Lower leg skin (tissue), 4 donors: ENCODE measurements around the gene SMIM8. TPM values are rescaled to one million over a fixed set of nuclear protein-coding genes. Genes with fewer than 3 reads are reported as not detected.

Experiments used
- DNase-seq, 2 donors: peaks; one replicate each; pipeline ENCODE4 v3.0.0-alpha.2; 2019; ENCODE audit warnings: low spot score in 2 of 2
- H3K4me3 ChIP-seq: fragments of 200-600 bp; sonication (generic); 2 replicates; pipeline ENCODE4 v1.5.1; 2017; ENCODE audit warnings: mild to moderate bottlenecking, low read depth; ENCODE audit not compliant: poor library complexity, severe bottlenecking
- POLR2A ChIP-seq, 2 donors: fragments of 450-650 bp; IDR thresholded peaks; one replicate each; pipeline ENCODE4 v1.6.1; 2016 to 2017; ENCODE audit warnings: antibody characterized with exemption in 2 of 2, mild to moderate bottlenecking in 1 of 2, moderate library complexity in 1 of 2
- WGBS, 2 donors: methylation state at CpG; one replicate each; pipeline ENCODE4 v1.1.5; 2018; 5-methylcytosine and 5-hydroxymethylcytosine counted together
- intact Hi-C: fragments of 100-400 bp; cut with DNase I; formaldehyde crosslinking; loops from one replicate; pipeline ENCODE4 v1.15.0; 2023; ENCODE audit warnings: low total_unique reads
- total RNA-seq, 4 donors: library from RNA; depleted of rRNA; stranded (reverse); fragments of >200 nt; gene quantifications; one replicate each; pipeline ENCODE4 v1.1.0, GENCODE V29; 2016
- TF ChIP-seq, protein P1 (sequence below), 3 donors: fragments of 450-650 bp; IDR thresholded peaks; one replicate each; pipeline ENCODE4 v1.5.1; 2016; ENCODE audit warnings: antibody characterized with exemption in 3 of 3, mild to moderate bottlenecking in 3 of 3, moderate library complexity in 2 of 3

Gene SMIM8
- total RNA-seq, 4 donors from 2014 or later = 3.1 to 6.2 (median 4.5) TPM

DNA sequence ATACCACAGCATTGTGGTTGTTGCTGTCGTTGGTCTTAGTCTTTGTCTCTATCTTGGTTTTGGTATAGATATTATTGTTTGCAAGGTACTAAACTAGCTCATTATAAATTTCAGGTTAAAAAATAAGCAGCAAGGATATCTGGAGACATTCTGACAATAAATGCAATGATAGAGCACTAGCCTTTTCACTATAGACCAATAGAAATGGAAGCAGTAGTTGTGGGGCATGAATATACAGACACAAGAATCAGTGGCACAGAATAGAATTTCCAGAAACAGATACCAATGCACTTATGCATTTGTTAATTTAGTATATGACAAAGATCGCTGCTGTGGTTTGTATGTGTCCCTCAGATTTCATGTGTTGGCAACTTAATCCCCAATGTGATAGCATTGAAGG, 54.3 kb downstream of the SMIM8 start:
- DNase-seq = no peak
- H3K4me3 ChIP-seq = no peak overlapping the region
- intact Hi-C loops = no loop called here
- TF ChIP-seq, protein P1, sequence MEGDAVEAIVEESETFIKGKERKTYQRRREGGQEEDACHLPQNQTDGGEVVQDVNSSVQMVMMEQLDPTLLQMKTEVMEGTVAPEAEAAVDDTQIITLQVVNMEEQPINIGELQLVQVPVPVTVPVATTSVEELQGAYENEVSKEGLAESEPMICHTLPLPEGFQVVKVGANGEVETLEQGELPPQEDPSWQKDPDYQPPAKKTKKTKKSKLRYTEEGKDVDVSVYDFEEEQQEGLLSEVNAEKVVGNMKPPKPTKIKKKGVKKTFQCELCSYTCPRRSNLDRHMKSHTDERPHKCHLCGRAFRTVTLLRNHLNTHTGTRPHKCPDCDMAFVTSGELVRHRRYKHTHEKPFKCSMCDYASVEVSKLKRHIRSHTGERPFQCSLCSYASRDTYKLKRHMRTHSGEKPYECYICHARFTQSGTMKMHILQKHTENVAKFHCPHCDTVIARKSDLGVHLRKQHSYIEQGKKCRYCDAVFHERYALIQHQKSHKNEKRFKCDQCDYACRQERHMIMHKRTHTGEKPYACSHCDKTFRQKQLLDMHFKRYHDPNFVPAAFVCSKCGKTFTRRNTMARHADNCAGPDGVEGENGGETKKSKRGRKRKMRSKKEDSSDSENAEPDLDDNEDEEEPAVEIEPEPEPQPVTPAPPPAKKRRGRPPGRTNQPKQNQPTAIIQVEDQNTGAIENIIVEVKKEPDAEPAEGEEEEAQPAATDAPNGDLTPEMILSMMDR (IDR thresholded peaks at IDR 0.05) = no peak
- WGBS, 2 donors = 96 to 100% methylated on average over 2 of the region's 2 CpGs

DNA sequence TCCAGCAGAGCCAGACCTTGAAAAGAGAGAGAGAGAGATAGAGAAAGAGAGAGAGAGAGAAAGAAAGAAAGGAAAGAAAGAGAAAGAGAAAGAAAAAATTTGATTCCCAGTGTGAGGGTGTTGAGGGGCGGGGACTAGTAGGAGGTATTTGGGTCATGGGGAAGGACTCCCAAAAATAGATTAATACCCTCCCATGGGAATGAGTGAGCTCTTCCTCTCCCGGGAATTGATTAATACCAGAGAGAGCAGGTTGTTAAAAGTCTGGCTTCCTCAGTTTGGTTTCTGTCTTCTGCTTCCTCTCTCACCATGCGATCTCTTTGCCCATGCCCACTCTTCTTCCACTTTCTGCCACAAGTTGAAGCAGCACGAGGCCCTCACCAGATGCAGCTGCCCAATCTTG, 56.6 kb downstream of the SMIM8 start:
- DNase-seq = no peak
- no peak overlapping the region for H3K4me3 ChIP-seq
- TF ChIP-seq, protein P1 (IDR thresholded peaks at IDR 0.05) = no peak
- TF ChIP-seq POLR2A (IDR thresholded peaks at IDR 0.05) = no peak
- intact Hi-C loops = no loop called here
- WGBS, 2 donors = 68 to 74% methylated on average over 4 of the region's 4 CpGs

DNA sequence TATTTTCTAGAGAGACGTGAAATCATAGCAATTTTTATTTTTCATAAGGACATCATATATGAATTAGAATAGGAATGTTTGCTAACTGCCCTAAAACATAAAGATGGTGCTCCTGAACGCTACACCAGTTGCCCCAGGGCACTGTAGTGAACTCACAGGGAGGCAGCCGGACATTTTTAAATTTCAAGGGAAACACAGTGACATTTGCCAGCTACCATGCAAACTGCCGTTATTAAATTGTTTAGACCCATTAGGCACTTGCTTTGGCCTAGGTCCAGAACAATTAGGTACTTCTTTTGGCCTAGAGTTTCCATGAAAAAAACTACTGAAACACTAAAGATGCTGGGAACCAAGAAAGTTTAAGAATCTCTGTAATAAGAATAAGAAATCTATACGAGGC, 60.5 kb downstream of the SMIM8 start:
- intact Hi-C loops = no loop called here
- 73 to 81% methylated on average over 5 of the region's 5 CpGs for WGBS, 2 donors
- no peak overlapping the region for H3K4me3 ChIP-seq
- TF ChIP-seq, protein P1 (IDR thresholded peaks at IDR 0.05) = no peak
- no peak for DNase-seq

DNA sequence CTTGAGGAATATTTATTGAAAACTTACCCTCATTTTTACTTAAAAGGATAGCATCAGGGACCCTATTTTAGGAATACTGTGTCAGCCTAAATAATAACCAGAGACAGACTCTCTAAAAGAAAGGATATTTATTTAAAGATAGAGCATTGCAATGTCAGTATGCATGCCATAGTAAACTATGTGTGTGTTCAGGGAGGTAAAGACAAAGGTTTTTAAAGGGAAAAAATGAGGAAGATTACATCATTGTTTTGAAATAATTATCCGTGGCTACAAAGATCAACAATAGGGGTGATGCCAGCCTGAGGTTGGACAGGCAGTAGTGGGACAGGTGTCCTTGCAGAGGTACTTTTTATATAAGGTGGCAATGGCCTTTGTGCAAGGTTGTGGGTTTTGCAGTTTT, 61.6 kb downstream of the SMIM8 start:
- no peak for DNase-seq
- 50 to 55% methylated on average over 1 of the region's 1 CpG for WGBS, 2 donors
- intact Hi-C loops = no loop called here
- no peak for TF ChIP-seq POLR2A (IDR thresholded peaks at IDR 0.05)
- TF ChIP-seq, protein P1 (IDR thresholded peaks at IDR 0.05) = no peak
- no peak overlapping the region for H3K4me3 ChIP-seq

DNA sequence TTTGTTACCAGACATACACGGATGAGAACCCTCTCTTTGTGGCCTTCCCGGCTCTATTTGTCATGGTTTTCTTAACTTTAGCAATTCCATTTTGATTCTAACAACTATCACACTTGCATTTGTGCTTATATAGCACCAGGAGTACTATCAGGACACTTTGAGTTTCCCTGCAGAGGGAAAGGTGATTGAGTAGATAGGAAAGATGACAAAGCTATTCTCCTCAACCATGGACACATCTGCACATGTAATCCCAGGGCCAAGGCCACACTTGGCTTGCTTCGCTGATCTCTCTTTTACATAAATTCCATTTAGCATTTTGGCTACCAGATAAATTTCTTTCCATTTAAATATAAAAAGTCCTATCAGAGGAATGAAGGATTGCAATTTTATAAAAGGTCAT, 62.1 kb downstream of the SMIM8 start:
- DNase-seq = no peak
- TF ChIP-seq, protein P1 (IDR thresholded peaks at IDR 0.05) = no peak
- no peak for TF ChIP-seq POLR2A (IDR thresholded peaks at IDR 0.05)
- WGBS, 2 donors = 91 to 97% methylated on average over 3 of the region's 3 CpGs
- no peak overlapping the region for H3K4me3 ChIP-seq
- intact Hi-C loops = no loop called here

DNA sequence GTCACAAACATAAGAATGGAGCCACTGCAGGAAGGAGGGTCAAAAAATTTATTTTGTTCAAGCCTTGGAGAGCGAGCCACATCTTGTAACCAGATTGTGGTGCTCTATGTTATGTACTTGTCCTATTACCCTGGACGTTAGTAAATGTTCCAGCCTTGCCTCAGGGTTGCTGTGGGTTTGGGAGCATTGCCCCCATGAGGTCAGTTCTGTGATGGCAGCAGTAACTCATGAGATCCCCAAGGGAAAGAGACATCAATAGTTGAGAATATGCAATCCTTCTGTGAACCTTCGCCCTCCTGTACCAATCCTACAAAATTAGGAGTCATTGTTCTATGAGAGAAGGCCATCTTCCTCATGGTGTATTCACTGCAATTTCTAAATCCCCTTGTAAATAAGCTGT, 68.9 kb downstream of the SMIM8 start:
- no peak overlapping the region for H3K4me3 ChIP-seq
- intact Hi-C loops = no loop called here
- DNase-seq = no peak
- WGBS, 2 donors = 57 to 59% methylated on average over 3 of the region's 3 CpGs
- TF ChIP-seq, protein P1 (IDR thresholded peaks at IDR 0.05) = no peak
- no peak for TF ChIP-seq POLR2A (IDR thresholded peaks at IDR 0.05)
